ENCODE results near the gene EFCAB6. TPM values are rescaled to one million over a fixed set of nuclear protein-coding genes. Genes with fewer than 3 reads are reported as not detected.

The EFCAB6 gene
- total RNA-seq, 2 experiments from 2014 or later: 0.15 to 0.21 TPM

GRCh38 chr22:43643387-43643786 is 168.7 kb downstream of the EFCAB6 start:
- no peak for DNase-seq
- Mint-ChIP-seq H3K4me1 (ENCODE audit: low read depth) (no peaks in the 10 kb centered on the region), H3K27ac (no peak overlapping the region), H3K4me3 (no peak overlapping the region), H3K36me3 (ENCODE audit: low read depth) (peaks cover 5% of the 10 kb centered on the region), H3K9me3 (peaks cover 13% of the 10 kb centered on the region), H3K27me3 (ENCODE audit: low read depth) (peaks cover 13% of the 10 kb centered on the region)
- CTCF ChIA-PET: no interaction called here
- intact Hi-C loops (cut with micrococcal nuclease): no loop called here

GRCh38 chr22:43642319-43643206 is 169.5 kb downstream of the EFCAB6 start:
- H3K4me3 Mint-ChIP-seq: no peak overlapping the region

GRCh38 chr22:43639228-43639948 is 172.7 kb downstream of the EFCAB6 start:
- H3K27me3 Mint-ChIP-seq (ENCODE audit: low read depth): peaks cover 7% of the 10 kb centered on the region
- no peak overlapping the region for H3K4me3 Mint-ChIP-seq
- no peak for DNase-seq

More at GRCh38 chr22:43642319-43643206, 169.5 kb downstream of the EFCAB6 start:
- peaks cover 13% of the 10 kb centered on the region for H3K9me3 Mint-ChIP-seq
- H3K27me3 Mint-ChIP-seq (ENCODE audit: low read depth): peaks cover 10% of the 10 kb centered on the region
- no peak overlapping the region for H3K27ac Mint-ChIP-seq
- CTCF ChIA-PET: no interaction called here
- no peaks in the 10 kb centered on the region for H3K4me1 Mint-ChIP-seq (ENCODE audit: low read depth)
- H3K36me3 Mint-ChIP-seq (ENCODE audit: low read depth): peaks cover 5% of the 10 kb centered on the region
- no peak for DNase-seq
- intact Hi-C loops (cut with micrococcal nuclease): no loop called here

GRCh38 chr22:43637275-43638260 is 174.5 kb downstream of the EFCAB6 start:
- no peak overlapping the region for H3K4me3 Mint-ChIP-seq
- no peak for DNase-seq
- peaks cover 13% of the 10 kb centered on the region for H3K9me3 Mint-ChIP-seq
- peaks cover 5% of the 10 kb centered on the region for H3K36me3 Mint-ChIP-seq (ENCODE audit: low read depth)
- CTCF ChIA-PET: no interaction called here
- no peaks in the 10 kb centered on the region for H3K4me1 Mint-ChIP-seq (ENCODE audit: low read depth)
- intact Hi-C loops (cut with micrococcal nuclease): no loop called here
- H3K27ac Mint-ChIP-seq: no peak overlapping the region
- peaks cover 7% of the 10 kb centered on the region for H3K27me3 Mint-ChIP-seq (ENCODE audit: low read depth)

More at GRCh38 chr22:43639228-43639948, 172.7 kb downstream of the EFCAB6 start:
- peaks cover 13% of the 10 kb centered on the region for H3K9me3 Mint-ChIP-seq
- intact Hi-C loops (cut with micrococcal nuclease): no loop called here
- CTCF ChIA-PET: no interaction called here
- no peaks in the 10 kb centered on the region for H3K4me1 Mint-ChIP-seq (ENCODE audit: low read depth)
- no peak overlapping the region for H3K27ac Mint-ChIP-seq
- peaks cover 5% of the 10 kb centered on the region for H3K36me3 Mint-ChIP-seq (ENCODE audit: low read depth)

- peaks cover 5% of the 10 kb centered on the region for H3K36me3 Mint-ChIP-seq (ENCODE audit: low read depth)
- H3K27me3 Mint-ChIP-seq (ENCODE audit: low read depth): peaks cover 4% of the 10 kb centered on the region
- H3K4me1 Mint-ChIP-seq (ENCODE audit: low read depth): no peaks in the 10 kb centered on the region
- CTCF ChIA-PET: no interaction called here
- intact Hi-C loops (cut with micrococcal nuclease): no loop called here
- DNase-seq: no peak
- H3K9me3 Mint-ChIP-seq: peaks cover 13% of the 10 kb centered on the region
- H3K4me3 Mint-ChIP-seq: no peak overlapping the region
- no peak overlapping the region for H3K27ac Mint-ChIP-seq
Measured at GRCh38 chr22:43636086-43636485, 176.0 kb downstream of the EFCAB6 start.

GRCh38 chr22:43635101-43635500 is 177.0 kb downstream of the EFCAB6 start:
- peaks cover 5% of the 10 kb centered on the region for H3K36me3 Mint-ChIP-seq (ENCODE audit: low read depth)
- CTCF ChIA-PET: no interaction called here
- intact Hi-C loops (cut with micrococcal nuclease): no loop called here
- no peaks in the 10 kb centered on the region for H3K4me1 Mint-ChIP-seq (ENCODE audit: low read depth)
- peaks cover 9% of the 10 kb centered on the region for H3K9me3 Mint-ChIP-seq
- no peak overlapping the region for H3K27ac Mint-ChIP-seq
- H3K4me3 Mint-ChIP-seq: no peak overlapping the region
- no peaks in the 10 kb centered on the region for H3K27me3 Mint-ChIP-seq (ENCODE audit: low read depth)
- DNase-seq: no peak

GRCh38 chr22:43634316-43634715 is 177.8 kb downstream of the EFCAB6 start:
- CTCF ChIA-PET: no interaction called here
- H3K27ac Mint-ChIP-seq: no peak overlapping the region
- H3K36me3 Mint-ChIP-seq (ENCODE audit: low read depth): peaks cover under 1% of the 10 kb centered on the region
- no peaks in the 10 kb centered on the region for H3K27me3 Mint-ChIP-seq (ENCODE audit: low read depth)
- DNase-seq: no peak
- peaks cover 3% of the 10 kb centered on the region for H3K9me3 Mint-ChIP-seq
- H3K4me3 Mint-ChIP-seq: no peak overlapping the region
- intact Hi-C loops (cut with micrococcal nuclease): no loop called here
- H3K4me1 Mint-ChIP-seq (ENCODE audit: low read depth): no peaks in the 10 kb centered on the region

GRCh38 chr22:43633631-43634285 is 178.3 kb downstream of the EFCAB6 start:
- Mint-ChIP-seq H3K27me3 (ENCODE audit: low read depth) (no peaks in the 10 kb centered on the region), H3K4me3 (no peak overlapping the region), H3K4me1 (ENCODE audit: low read depth) (no peaks in the 10 kb centered on the region), H3K9me3 (no peaks in the 10 kb centered on the region), H3K36me3 (ENCODE audit: low read depth) (no peaks in the 10 kb centered on the region), H3K27ac (no peak overlapping the region)
- no peak for DNase-seq
- intact Hi-C loops (cut with micrococcal nuclease): no loop called here
- CTCF ChIA-PET: no interaction called here

- no peaks in the 10 kb centered on the region for H3K9me3 Mint-ChIP-seq
- intact Hi-C loops (cut with micrococcal nuclease): no loop called here
- no peak overlapping the region for H3K27ac Mint-ChIP-seq
- no peak overlapping the region for H3K4me3 Mint-ChIP-seq
- CTCF ChIA-PET: interaction anchor here (0.8 kb wide), 1 partner anchor 20 kb away, joined by 3 read pairs; no protein-coding TSS in a partner anchor
- no peak for DNase-seq
- H3K4me1 Mint-ChIP-seq (ENCODE audit: low read depth): no peaks in the 10 kb centered on the region
- H3K36me3 Mint-ChIP-seq (ENCODE audit: low read depth): no peaks in the 10 kb centered on the region
- no peaks in the 10 kb centered on the region for H3K27me3 Mint-ChIP-seq (ENCODE audit: low read depth)
Measured at GRCh38 chr22:43631846-43632245, 180.3 kb downstream of the EFCAB6 start.

- CTCF ChIA-PET: no interaction called here
- H3K9me3 Mint-ChIP-seq: no peaks in the 10 kb centered on the region
- no peaks in the 10 kb centered on the region for H3K36me3 Mint-ChIP-seq (ENCODE audit: low read depth)
- DNase-seq: no peak
- no peaks in the 10 kb centered on the region for H3K4me1 Mint-ChIP-seq (ENCODE audit: low read depth)
- H3K27ac Mint-ChIP-seq: no peak overlapping the region
- H3K27me3 Mint-ChIP-seq (ENCODE audit: low read depth): no peaks in the 10 kb centered on the region
- no peak overlapping the region for H3K4me3 Mint-ChIP-seq
- intact Hi-C loops (cut with micrococcal nuclease): no loop called here
Measured at GRCh38 chr22:43631201-43631600, 180.9 kb downstream of the EFCAB6 start.

- Mint-ChIP-seq H3K27ac (no peak overlapping the region), H3K36me3 (ENCODE audit: low read depth) (no peaks in the 10 kb centered on the region), H3K27me3 (ENCODE audit: low read depth) (no peaks in the 10 kb centered on the region), H3K9me3 (no peaks in the 10 kb centered on the region), H3K4me1 (ENCODE audit: low read depth) (no peaks in the 10 kb centered on the region), H3K4me3 (no peak overlapping the region)
- CTCF ChIA-PET: no interaction called here
- intact Hi-C loops (cut with micrococcal nuclease): no loop called here
- no peak for DNase-seq
Measured at GRCh38 chr22:43630451-43630850, 181.7 kb downstream of the EFCAB6 start.

GRCh38 chr22:43628250-43628649 is 183.9 kb downstream of the EFCAB6 start:
- CTCF ChIA-PET: no interaction called here
- no peak for DNase-seq
- intact Hi-C loops (cut with micrococcal nuclease): no loop called here
- Mint-ChIP-seq H3K27me3 (ENCODE audit: low read depth) (no peaks in the 10 kb centered on the region), H3K27ac (no peak overlapping the region), H3K4me1 (ENCODE audit: low read depth) (no peaks in the 10 kb centered on the region), H3K36me3 (ENCODE audit: low read depth) (no peaks in the 10 kb centered on the region), H3K9me3 (no peaks in the 10 kb centered on the region), H3K4me3 (no peak overlapping the region)
